ENCODE data around the gene HLA-DMA. TPM values are rescaled to one million over a fixed set of nuclear protein-coding genes. Genes with fewer than 3 reads are reported as not detected.

The HLA-DMA gene
- total and polyA plus RNA-seq, 2 of the 13 experiments (the other 11 are each of a cell fraction or from before 2014, with no cell fraction given): 0.70 to 0.71 TPM

- TF ChIP-seq ZNF468 (CRISPR knock-in tag; IDR thresholded peaks at IDR 0.05): no peak
- TF ChIP-seq, protein P1, sequence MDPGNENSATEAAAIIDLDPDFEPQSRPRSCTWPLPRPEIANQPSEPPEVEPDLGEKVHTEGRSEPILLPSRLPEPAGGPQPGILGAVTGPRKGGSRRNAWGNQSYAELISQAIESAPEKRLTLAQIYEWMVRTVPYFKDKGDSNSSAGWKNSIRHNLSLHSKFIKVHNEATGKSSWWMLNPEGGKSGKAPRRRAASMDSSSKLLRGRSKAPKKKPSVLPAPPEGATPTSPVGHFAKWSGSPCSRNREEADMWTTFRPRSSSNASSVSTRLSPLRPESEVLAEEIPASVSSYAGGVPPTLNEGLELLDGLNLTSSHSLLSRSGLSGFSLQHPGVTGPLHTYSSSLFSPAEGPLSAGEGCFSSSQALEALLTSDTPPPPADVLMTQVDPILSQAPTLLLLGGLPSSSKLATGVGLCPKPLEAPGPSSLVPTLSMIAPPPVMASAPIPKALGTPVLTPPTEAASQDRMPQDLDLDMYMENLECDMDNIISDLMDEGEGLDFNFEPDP (CRISPR knock-in tag; conservative IDR thresholded peaks at IDR 0.05): peak; percentile 90; the same call in 1 of the 2 replicates
- no peak for TF ChIP-seq ZNF335 (CRISPR knock-in tag; IDR thresholded peaks at IDR 0.05)
- TF ChIP-seq, protein P2, sequence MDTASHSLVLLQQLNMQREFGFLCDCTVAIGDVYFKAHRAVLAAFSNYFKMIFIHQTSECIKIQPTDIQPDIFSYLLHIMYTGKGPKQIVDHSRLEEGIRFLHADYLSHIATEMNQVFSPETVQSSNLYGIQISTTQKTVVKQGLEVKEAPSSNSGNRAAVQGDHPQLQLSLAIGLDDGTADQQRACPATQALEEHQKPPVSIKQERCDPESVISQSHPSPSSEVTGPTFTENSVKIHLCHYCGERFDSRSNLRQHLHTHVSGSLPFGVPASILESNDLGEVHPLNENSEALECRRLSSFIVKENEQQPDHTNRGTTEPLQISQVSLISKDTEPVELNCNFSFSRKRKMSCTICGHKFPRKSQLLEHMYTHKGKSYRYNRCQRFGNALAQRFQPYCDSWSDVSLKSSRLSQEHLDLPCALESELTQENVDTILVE (CRISPR knock-in tag; IDR thresholded peaks at IDR 0.05): no peak
- no peak for TF ChIP-seq MAZ (IDR thresholded peaks at IDR 0.05; ENCODE audit: borderline replicate concordance, low read depth, low read length)
- TF ChIP-seq MAZ (CRISPR knock-in tag; IDR thresholded peaks at IDR 0.05; ENCODE audit: low read depth): no peak
- TF ChIP-seq MIER2 (CRISPR knock-in tag; IDR thresholded peaks at IDR 0.05): no peak
- TF ChIP-seq ZMYM2 (CRISPR knock-in tag; IDR thresholded peaks at IDR 0.05): no peak
- TF ChIP-seq NFKBIZ (CRISPR knock-in tag; IDR thresholded peaks at IDR 0.05): no peak; the same call in 1 of the 2 replicates
- peak; percentile 63; the same call in 1 of the 2 replicates for TF ChIP-seq ZNF768 (CRISPR knock-in tag; IDR thresholded peaks at IDR 0.05)
- no peak for TF ChIP-seq PCBP1 (IDR thresholded peaks at IDR 0.05; ENCODE audit: borderline replicate concordance, low read depth, low read length)
- TF ChIP-seq GLI4 (CRISPR knock-in tag; IDR thresholded peaks at IDR 0.05; ENCODE audit: borderline replicate concordance): no peak
- TF ChIP-seq, protein P3, sequence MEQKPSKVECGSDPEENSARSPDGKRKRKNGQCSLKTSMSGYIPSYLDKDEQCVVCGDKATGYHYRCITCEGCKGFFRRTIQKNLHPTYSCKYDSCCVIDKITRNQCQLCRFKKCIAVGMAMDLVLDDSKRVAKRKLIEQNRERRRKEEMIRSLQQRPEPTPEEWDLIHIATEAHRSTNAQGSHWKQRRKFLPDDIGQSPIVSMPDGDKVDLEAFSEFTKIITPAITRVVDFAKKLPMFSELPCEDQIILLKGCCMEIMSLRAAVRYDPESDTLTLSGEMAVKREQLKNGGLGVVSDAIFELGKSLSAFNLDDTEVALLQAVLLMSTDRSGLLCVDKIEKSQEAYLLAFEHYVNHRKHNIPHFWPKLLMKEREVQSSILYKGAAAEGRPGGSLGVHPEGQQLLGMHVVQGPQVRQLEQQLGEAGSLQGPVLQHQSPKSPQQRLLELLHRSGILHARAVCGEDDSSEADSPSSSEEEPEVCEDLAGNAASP (CRISPR knock-in tag; IDR thresholded peaks at IDR 0.05; ENCODE audit: borderline replicate concordance): no peak
- peak; percentile 100 for TF ChIP-seq AGO2 (optimal IDR thresholded peaks at IDR 0.05; ENCODE audit: low read depth, low read length)
- TF ChIP-seq, protein P4, sequence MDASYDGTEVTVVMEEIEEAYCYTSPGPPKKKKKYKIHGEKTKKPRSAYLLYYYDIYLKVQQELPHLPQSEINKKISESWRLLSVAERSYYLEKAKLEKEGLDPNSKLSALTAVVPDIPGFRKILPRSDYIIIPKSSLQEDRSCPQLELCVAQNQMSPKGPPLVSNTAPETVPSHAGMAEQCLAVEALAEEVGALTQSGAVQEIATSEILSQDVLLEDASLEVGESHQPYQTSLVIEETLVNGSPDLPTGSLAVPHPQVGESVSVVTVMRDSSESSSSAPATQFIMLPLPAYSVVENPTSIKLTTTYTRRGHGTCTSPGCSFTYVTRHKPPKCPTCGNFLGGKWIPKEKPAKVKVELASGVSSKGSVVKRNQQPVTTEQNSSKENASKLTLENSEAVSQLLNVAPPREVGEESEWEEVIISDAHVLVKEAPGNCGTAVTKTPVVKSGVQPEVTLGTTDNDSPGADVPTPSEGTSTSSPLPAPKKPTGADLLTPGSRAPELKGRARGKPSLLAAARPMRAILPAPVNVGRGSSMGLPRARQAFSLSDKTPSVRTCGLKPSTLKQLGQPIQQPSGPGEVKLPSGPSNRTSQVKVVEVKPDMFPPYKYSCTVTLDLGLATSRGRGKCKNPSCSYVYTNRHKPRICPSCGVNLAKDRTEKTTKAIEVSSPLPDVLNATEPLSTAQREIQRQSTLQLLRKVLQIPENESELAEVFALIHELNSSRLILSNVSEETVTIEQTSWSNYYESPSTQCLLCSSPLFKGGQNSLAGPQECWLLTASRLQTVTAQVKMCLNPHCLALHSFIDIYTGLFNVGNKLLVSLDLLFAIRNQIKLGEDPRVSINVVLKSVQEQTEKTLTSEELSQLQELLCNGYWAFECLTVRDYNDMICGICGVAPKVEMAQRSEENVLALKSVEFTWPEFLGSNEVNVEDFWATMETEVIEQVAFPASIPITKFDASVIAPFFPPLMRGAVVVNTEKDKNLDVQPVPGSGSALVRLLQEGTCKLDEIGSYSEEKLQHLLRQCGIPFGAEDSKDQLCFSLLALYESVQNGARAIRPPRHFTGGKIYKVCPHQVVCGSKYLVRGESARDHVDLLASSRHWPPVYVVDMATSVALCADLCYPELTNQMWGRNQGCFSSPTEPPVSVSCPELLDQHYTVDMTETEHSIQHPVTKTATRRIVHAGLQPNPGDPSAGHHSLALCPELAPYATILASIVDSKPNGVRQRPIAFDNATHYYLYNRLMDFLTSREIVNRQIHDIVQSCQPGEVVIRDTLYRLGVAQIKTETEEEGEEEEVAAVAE (CRISPR knock-in tag; IDR thresholded peaks at IDR 0.05; ENCODE audit: borderline replicate concordance): no peak
- TF ChIP-seq MXD4 (CRISPR knock-in tag; IDR thresholded peaks at IDR 0.05): no peak
- TF ChIP-seq, protein P5, sequence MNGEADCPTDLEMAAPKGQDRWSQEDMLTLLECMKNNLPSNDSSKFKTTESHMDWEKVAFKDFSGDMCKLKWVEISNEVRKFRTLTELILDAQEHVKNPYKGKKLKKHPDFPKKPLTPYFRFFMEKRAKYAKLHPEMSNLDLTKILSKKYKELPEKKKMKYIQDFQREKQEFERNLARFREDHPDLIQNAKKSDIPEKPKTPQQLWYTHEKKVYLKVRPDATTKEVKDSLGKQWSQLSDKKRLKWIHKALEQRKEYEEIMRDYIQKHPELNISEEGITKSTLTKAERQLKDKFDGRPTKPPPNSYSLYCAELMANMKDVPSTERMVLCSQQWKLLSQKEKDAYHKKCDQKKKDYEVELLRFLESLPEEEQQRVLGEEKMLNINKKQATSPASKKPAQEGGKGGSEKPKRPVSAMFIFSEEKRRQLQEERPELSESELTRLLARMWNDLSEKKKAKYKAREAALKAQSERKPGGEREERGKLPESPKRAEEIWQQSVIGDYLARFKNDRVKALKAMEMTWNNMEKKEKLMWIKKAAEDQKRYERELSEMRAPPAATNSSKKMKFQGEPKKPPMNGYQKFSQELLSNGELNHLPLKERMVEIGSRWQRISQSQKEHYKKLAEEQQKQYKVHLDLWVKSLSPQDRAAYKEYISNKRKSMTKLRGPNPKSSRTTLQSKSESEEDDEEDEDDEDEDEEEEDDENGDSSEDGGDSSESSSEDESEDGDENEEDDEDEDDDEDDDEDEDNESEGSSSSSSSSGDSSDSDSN (CRISPR knock-in tag; IDR thresholded peaks at IDR 0.05): peak; percentile 72
- no peak for TF ChIP-seq FOXM1 (CRISPR knock-in tag; IDR thresholded peaks at IDR 0.05)
Observed at GRCh38 chr6:32972353-32973143, 19.7 kb upstream of the HLA-DMA start (continued).
